HepG2 (cell line): Measurements from ENCODE around the gene BCL2. TPM values are rescaled to one million over a fixed set of nuclear protein-coding genes. Genes with fewer than 3 reads are reported as not detected.

Experiments used
- ATAC-seq: fragments of 200-7000 bp; cut with Tn5 transposase; 3 replicates; pipeline ENCODE4 v1.9.1; 2020; ENCODE audit warnings: mild to moderate bottlenecking, moderate library complexity
- BruUV-seq: library from RNA; stranded (reverse); fragments of 400-500 nt; replicated peaks from 2 replicates; lab custom pipeline; 2021; lab: Mats Ljungman, UMichigan
- CTCF ChIA-PET: fragments of 300-600 bp; formaldehyde crosslinking; extraction: SDS; loops from one replicate; lab custom pipeline; 2021; ENCODE audit warnings: low total read pairs, inconsistent platforms, low intra/inter-chr PET ratio; lab: Yijun Ruan, JAX
- POLR2A ChIA-PET: fragments of 350-600 bp; sonication (Branson Sonifier 250); formaldehyde crosslinking; loops from one replicate; lab custom pipeline; 2020; ENCODE audit warnings: antibody characterized with exemption, inconsistent platforms; lab: Yijun Ruan, JAX
- DNase-seq: peaks from one replicate; pipeline ENCODE4 v3.0.0-alpha.2; 2015; ENCODE audit warnings: low spot score
- FAIRE-seq: peaks from 3 replicates; lab custom pipeline; 2011; peaks lifted over from hg19 to GRCh38; lab: Jason Lieb, UNC
- H2AFZ ChIP-seq: one replicate; pipeline ENCODE4 v1.6.1; 2011; ENCODE audit warnings: low read length, inconsistent platforms
- H3K27ac ChIP-seq: fragments of 300-600 bp; 3 replicates; pipeline ENCODE4 v1.8.0; 2011; ENCODE audit warnings: mixed run types, mild to moderate bottlenecking, mixed read lengths, low read length, inconsistent platforms; ENCODE audit not compliant: insufficient read depth; ENCODE audit errors: extremely low read length
- H3K27me3 ChIP-seq, 2 experiments: fragments of 200-600 bp in 1 of 2; 2 replicates in 1 of 2; 3 replicates in 1 of 2; pipeline versions ENCODE4 v1.6.0 to v1.8.0; 2011; ENCODE audit warnings: low read length in 2 of 2, mild to moderate bottlenecking in 2 of 2, moderate library complexity in 2 of 2, inconsistent platforms in 1 of 2; ENCODE audit not compliant: insufficient read depth in 2 of 2, control insufficient read depth in 1 of 2
- H3K36me3 ChIP-seq, 2 experiments: fragments of 200-600 bp in 1 of 2; replicated peaks in 1 of 2; 2 replicates in 1 of 2; 3 replicates in 1 of 2; pipeline versions ENCODE4 v1.5.1 to v1.8.0; 2011; ENCODE audit warnings: low read length in 2 of 2, inconsistent platforms in 1 of 2; ENCODE audit not compliant: insufficient read depth in 2 of 2, control insufficient read depth in 1 of 2
- H3K4me1 ChIP-seq: 2 replicates; pipeline ENCODE4 v1.5.1; 2012; ENCODE audit warnings: low read length, inconsistent platforms; ENCODE audit not compliant: insufficient read depth
- H3K4me2 ChIP-seq: 2 replicates; pipeline ENCODE4 v1.6.0; 2011; ENCODE audit warnings: low read depth, low read length, inconsistent platforms
- H3K4me3 ChIP-seq, 3 experiments: fragments of 200-600 bp in 1 of 3; sonication (generic), shearing (Covaris generic) in 1 of 3; replicated peaks in 1 of 3; 2 replicates each; pipeline ENCODE4 v1.5.1; 2011 to 2016; ENCODE audit warnings: low read length in 3 of 3, inconsistent platforms in 2 of 3, low read depth in 2 of 3, mild to moderate bottlenecking in 2 of 3, control low read depth in 1 of 3, mixed read lengths in 1 of 3; ENCODE audit not compliant: insufficient read depth in 1 of 3
- H3K79me2 ChIP-seq: one replicate; pipeline ENCODE4 v1.6.1; 2011; ENCODE audit warnings: low read length, inconsistent platforms; ENCODE audit not compliant: insufficient read depth
- H3K9ac ChIP-seq: 2 replicates; pipeline ENCODE4 v1.6.0; 2011; ENCODE audit warnings: mild to moderate bottlenecking, low read depth, low read length, inconsistent platforms; ENCODE audit not compliant: insufficient read depth
- H3K9me3 ChIP-seq: 2 replicates; pipeline ENCODE4 v1.5.1; 2012; ENCODE audit warnings: mild to moderate bottlenecking, low read length
- H4K20me1 ChIP-seq: 2 replicates; pipeline ENCODE4 v1.6.0; 2011; ENCODE audit warnings: inconsistent platforms, mild to moderate bottlenecking, low read length, moderate library complexity; ENCODE audit not compliant: insufficient read depth
- ZNF280B ChIP-seq: sonication (generic); formaldehyde crosslinking; IDR thresholded peaks from 2 replicates; pipeline ENCODE4 v1.5.0; 2020; ENCODE audit warnings: missing genetic modification reagents, mild to moderate bottlenecking, borderline replicate concordance
- ZNF558 ChIP-seq: sonication (generic); formaldehyde crosslinking; IDR thresholded peaks from 2 replicates; pipeline ENCODE4 v1.9.0; 2022; ENCODE audit warnings: mild to moderate bottlenecking, missing genetic modification reagents, borderline replicate concordance
- WGBS: methylation state at CpG from one replicate; pipeline ENCODE4 v1.1.6; 2017; ENCODE audit warnings: low lambda C conversion rate; 5-methylcytosine and 5-hydroxymethylcytosine counted together
- in situ Hi-C: cut with HindIII; loops from 2 replicates; pipeline ENCODE4 v1.10.0; 2017; ENCODE audit warnings: low pct_unique_long_range_greater_than_20kb; ENCODE audit not compliant: extremely low pct_ligation_motif_present
- intact Hi-C: fragments of 100-400 bp; cut with micrococcal nuclease; formaldehyde crosslinking; loops from one replicate; pipeline ENCODE4 v1.10.0; 2022; ENCODE audit not compliant: unreplicated experiment
- polyA plus RNA-seq, 8 experiments: library from polyadenylated mRNA; depleted of rRNA in 3 of 8; stranded (reverse) in 7 of 8; unstranded in 1 of 8; fragments of >200 nt; fragmentation: Illumina TruSeq in 4 of 8; extraction: Trizol in 4 of 8; gene quantifications; 2 replicates each; pipeline versions ENCODE4 v1.2.1 to v1.2.3, GENCODE V29; 2011 to 2016; ENCODE audit warnings: low read depth in 4 of 8, missing spikeins in 1 of 8, mixed read lengths in 1 of 8; ENCODE audit not compliant: insufficient read depth in 1 of 8
- total RNA-seq, 5 experiments: library from RNA; depleted of rRNA; stranded (reverse); fragments of >200 nt; fragmentation: Illumina TruSeq; extraction: Trizol; gene quantifications; 2 replicates each; pipeline ENCODE4 v1.2.3, GENCODE V29; 2016; ENCODE audit warnings: low read depth in 1 of 5
- TF ChIP-seq, protein P1 (sequence below): sonication (generic); formaldehyde crosslinking; IDR thresholded peaks from 2 replicates; pipeline ENCODE4 v1.4.0; 2020; ENCODE audit warnings: missing genetic modification reagents

Gene BCL2
- total and polyA plus RNA-seq, 2 of the 13 experiments (the other 11 are each of a cell fraction or from before 2014, with no cell fraction given), result 0.07 to 0.53 TPM

- 21% methylated on average over 2 of the region's 2 CpGs for WGBS
- H4K20me1 ChIP-seq, result no peaks in the 10 kb centered on the region
- ATAC-seq (no peak), FAIRE-seq (no peak), DNase-seq (no peak)
- no peaks in the 10 kb centered on the region for H3K36me3 ChIP-seq
- H3K4me3 ChIP-seq, result no peak overlapping the region
- H3K27ac ChIP-seq, result no peak overlapping the region
- intact Hi-C loops (no loop called here), in situ Hi-C loops (no loop called here)
- BruUV-seq, result no TSS peak
- H3K4me1 ChIP-seq, result no peaks in the 10 kb centered on the region
- TF ChIP-seq, protein P1, sequence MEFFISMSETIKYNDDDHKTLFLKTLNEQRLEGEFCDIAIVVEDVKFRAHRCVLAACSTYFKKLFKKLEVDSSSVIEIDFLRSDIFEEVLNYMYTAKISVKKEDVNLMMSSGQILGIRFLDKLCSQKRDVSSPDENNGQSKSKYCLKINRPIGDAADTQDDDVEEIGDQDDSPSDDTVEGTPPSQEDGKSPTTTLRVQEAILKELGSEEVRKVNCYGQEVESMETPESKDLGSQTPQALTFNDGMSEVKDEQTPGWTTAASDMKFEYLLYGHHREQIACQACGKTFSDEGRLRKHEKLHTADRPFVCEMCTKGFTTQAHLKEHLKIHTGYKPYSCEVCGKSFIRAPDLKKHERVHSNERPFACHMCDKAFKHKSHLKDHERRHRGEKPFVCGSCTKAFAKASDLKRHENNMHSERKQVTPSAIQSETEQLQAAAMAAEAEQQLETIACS (CRISPR knock-in tag), result no peak
- peaks cover 0 to 2% of the 10 kb centered on the region in 2 experiments; a peak in 2 of 5 replicates for H3K27me3 ChIP-seq
- no peak overlapping the region for H3K4me2 ChIP-seq
- POLR2A ChIA-PET, result no interaction called here
- H3K79me2 ChIP-seq, result no peaks in the 10 kb centered on the region
- CTCF ChIA-PET, result no interaction called here
- H3K9ac ChIP-seq, result no peak overlapping the region
- H3K9me3 ChIP-seq, result no peaks in the 10 kb centered on the region
- no peak overlapping the region for H2AFZ ChIP-seq
These were observed 145.6 kb downstream of the BCL2 start for GRCh38 chr18:63173983-63174382.

- H3K27ac ChIP-seq, result no peak overlapping the region
- no peak for TF ChIP-seq ZNF558 (CRISPR knock-in tag)
- no peak for TF ChIP-seq ZNF280B (CRISPR knock-in tag)
- H4K20me1 ChIP-seq, result no peaks in the 10 kb centered on the region
- H3K4me1 ChIP-seq, result no peaks in the 10 kb centered on the region
- H3K4me2 ChIP-seq, result no peak overlapping the region
- no peaks in the 10 kb centered on the region for H3K36me3 ChIP-seq
- FAIRE-seq (no peak), DNase-seq (no peak), ATAC-seq (no peak)
- no peak overlapping the region for H2AFZ ChIP-seq
- no peak overlapping the region for H3K4me3 ChIP-seq
- BruUV-seq, result no TSS peak
- in situ Hi-C loops (no loop called here), intact Hi-C loops (no loop called here)
- H3K9me3 ChIP-seq, result no peaks in the 10 kb centered on the region
- peaks cover 0 to 3% of the 10 kb centered on the region in 2 experiments; a peak in 2 of 5 replicates for H3K27me3 ChIP-seq
- H3K9ac ChIP-seq, result no peak overlapping the region
- ChIA-PET POLR2A (no interaction called here), CTCF (no interaction called here)
- H3K79me2 ChIP-seq, result no peaks in the 10 kb centered on the region
- WGBS, result 75% methylated on average over 5 of the region's 5 CpGs
These were observed 149.7 kb downstream of the BCL2 start for GRCh38 chr18:63169853-63170252.
